Ovary (tissue), 3 donors: ENCODE data around the gene HSPB1.

ENCODE experiments used
- CTCF ChIP-seq, 3 donors: fragments of 450-650 bp in 2 of 3; fragments of 200-600 bp in 1 of 3; IDR thresholded peaks; one replicate each; pipeline versions ENCODE4 v1.5.1 to v1.8.0; 2016 to 2022; ENCODE audit warnings: antibody characterized with exemption in 3 of 3, mild to moderate bottlenecking in 1 of 3
- EP300 ChIP-seq: sonication (generic); formaldehyde crosslinking; IDR thresholded peaks from one replicate; pipeline ENCODE4 v1.6.1; 2017; ENCODE audit warnings: antibody characterized with exemption
- donor health status: DM: no; HTN: no; CAD: no.

DNA sequence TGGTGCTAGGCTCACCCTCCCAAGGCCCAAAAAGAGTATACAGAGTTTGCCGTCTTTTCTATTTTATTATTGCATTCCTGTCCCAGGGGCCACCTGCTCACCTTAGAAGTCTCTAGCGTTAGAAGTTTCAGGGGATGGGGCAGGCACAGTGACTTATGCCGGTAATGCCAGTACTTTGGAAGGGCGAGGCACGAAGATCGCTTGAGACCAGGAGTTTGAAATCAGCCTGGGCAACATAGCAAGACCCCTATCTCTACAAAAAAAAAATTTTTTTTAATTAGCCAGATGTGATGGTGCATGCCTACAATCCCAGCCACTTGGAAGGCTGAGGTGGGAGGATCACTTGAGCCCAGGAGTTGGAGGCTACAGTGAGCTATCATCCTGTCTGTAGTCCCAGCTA, 30.3 kb upstream of the HSPB1 start:
- TF ChIP-seq EP300 = no peak
- TF ChIP-seq CTCF (IDR thresholded peaks at IDR 0.05) = no peak
